Endothelial cell of umbilical vein (primary cell): ENCODE data around the gene RNFT2. TPM values are rescaled to one million over a fixed set of nuclear protein-coding genes. Genes with fewer than 3 reads are reported as not detected.

ENCODE experiments used
- BruUV-seq: library from RNA; stranded (reverse); fragments of 400-500 nt; replicated peaks from 2 replicates; lab custom pipeline; 2021; lab: Mats Ljungman, UMichigan
- CTCF ChIA-PET: fragments of 300-600, 350-600 bp; sonication (Branson Sonifier 250); formaldehyde crosslinking; loops from one replicate; lab custom pipeline; 2021; ENCODE audit warnings: antibody characterized with exemption, inconsistent platforms; lab: Charles Lee
- POLR2A ChIA-PET: fragments of 300-600, 350-600 bp; sonication (Branson Sonifier 250); formaldehyde crosslinking; loops from one replicate; lab custom pipeline; 2021; ENCODE audit warnings: antibody characterized with exemption, inconsistent platforms; lab: Charles Lee
- DNase-seq: peaks from one replicate; pipeline ENCODE4 v3.0.0-alpha.2; 2011; ENCODE audit warnings: low read depth, low spot score
- FAIRE-seq: peaks from 2 replicates; lab custom pipeline; 2011; peaks lifted over from hg19 to GRCh38; lab: Jason Lieb, UNC
- H2AFZ ChIP-seq: 2 replicates; pipeline ENCODE4 v1.6.0; 2012; ENCODE audit warnings: low read depth, low read length, control low read depth, inconsistent platforms
- H3K27ac ChIP-seq: 2 replicates; pipeline ENCODE4 v1.5.1; 2011; ENCODE audit warnings: low read depth, mild to moderate bottlenecking, control low read depth, low read length, moderate library complexity; ENCODE audit not compliant: insufficient read depth
- H3K27me3 ChIP-seq, 2 experiments: 2 replicates each; pipeline versions ENCODE4 v1.6.0 to v1.6.1; 2011; ENCODE audit warnings: low read length in 2 of 2, mixed read lengths in 1 of 2; ENCODE audit not compliant: control insufficient read depth in 2 of 2, insufficient read depth in 2 of 2
- H3K36me3 ChIP-seq, 2 experiments: 2 replicates in 1 of 2; 3 replicates in 1 of 2; pipeline ENCODE4 v1.5.1; 2011; ENCODE audit warnings: low read length in 2 of 2, mild to moderate bottlenecking in 1 of 2, moderate library complexity in 1 of 2; ENCODE audit not compliant: control insufficient read depth in 2 of 2, insufficient read depth in 2 of 2; ENCODE audit errors: extremely low read depth in 1 of 2
- H3K4me1 ChIP-seq: 3 replicates; pipeline ENCODE4 v1.5.1; 2011; ENCODE audit warnings: mild to moderate bottlenecking, low read length; ENCODE audit not compliant: control insufficient read depth, insufficient read depth; ENCODE audit errors: extremely low read depth
- H3K4me2 ChIP-seq: 2 replicates; pipeline ENCODE4 v1.6.1; 2011; ENCODE audit warnings: low read length, control low read depth, mixed read lengths; ENCODE audit not compliant: insufficient read depth
- H3K4me3 ChIP-seq, 3 experiments: fragments of 200-600 bp in 1 of 3; sonication (generic), shearing (Covaris generic) in 1 of 3; replicated peaks in 1 of 3; 2 replicates each; pipeline ENCODE4 v1.5.1; 2011 to 2016; ENCODE audit warnings: control low read depth in 3 of 3, low read length in 3 of 3, mild to moderate bottlenecking in 2 of 3, inconsistent platforms in 1 of 3, low read depth in 1 of 3, moderate library complexity in 1 of 3; ENCODE audit not compliant: insufficient read depth in 1 of 3
- H3K79me2 ChIP-seq: 2 replicates; pipeline ENCODE4 v1.6.0; 2012; ENCODE audit warnings: low read length, inconsistent platforms; ENCODE audit not compliant: control insufficient read depth, insufficient read depth
- H3K9ac ChIP-seq: replicated peaks from 2 replicates; pipeline ENCODE3; 2011; ENCODE audit warnings: low read length, control low read depth; ENCODE audit not compliant: insufficient read depth; ENCODE audit errors: extremely low read depth
- H3K9me1 ChIP-seq: replicated peaks from 3 replicates; pipeline ENCODE4 v1.6.0; 2011; ENCODE audit warnings: mild to moderate bottlenecking, low read length; ENCODE audit not compliant: control insufficient read depth, insufficient read depth; ENCODE audit errors: extremely low read depth
- H3K9me3 ChIP-seq: replicated peaks from 2 replicates; pipeline ENCODE4 v1.5.1; 2012; ENCODE audit warnings: low read length, inconsistent platforms; ENCODE audit not compliant: control insufficient read depth, insufficient read depth
- H4K20me1 ChIP-seq: replicated peaks from 2 replicates; pipeline ENCODE3; 2011; ENCODE audit warnings: mild to moderate bottlenecking, low read length; ENCODE audit not compliant: control insufficient read depth, insufficient read depth; ENCODE audit errors: extremely low read depth
- CTCF ChIP-seq, 2 donors: IDR thresholded peaks; 1 replicate in 1 of 2; 2 replicates in 1 of 2; pipeline ENCODE4 v1.5.1; 2011; ENCODE audit warnings: low read length in 2 of 2, mild to moderate bottlenecking in 2 of 2, moderate library complexity in 2 of 2, control low read depth in 1 of 2, inconsistent platforms in 1 of 2, low read depth in 1 of 2; ENCODE audit not compliant: insufficient read depth in 1 of 2; ENCODE audit errors: extremely low read depth in 1 of 2
- EZH2 ChIP-seq: IDR thresholded peaks from 2 replicates; pipeline ENCODE4 v1.6.1; 2012; ENCODE audit warnings: borderline replicate concordance, low read depth, mild to moderate bottlenecking, moderate library complexity, low read length, inconsistent platforms; ENCODE audit not compliant: severe bottlenecking
- FOS ChIP-seq: IDR thresholded peaks from 2 replicates; pipeline ENCODE4 v1.6.1; 2011; ENCODE audit warnings: mild to moderate bottlenecking, low read length, moderate library complexity, borderline replicate concordance; ENCODE audit not compliant: insufficient read depth
- GATA2 ChIP-seq: IDR thresholded peaks from 2 replicates; pipeline ENCODE4 v1.7.0; 2011; ENCODE audit warnings: low read depth, mild to moderate bottlenecking, moderate library complexity, mixed read lengths, low read length; ENCODE audit not compliant: insufficient read length, insufficient read depth
- JUN ChIP-seq: IDR thresholded peaks from 2 replicates; pipeline ENCODE4 v1.6.1; 2011; ENCODE audit warnings: borderline replicate concordance, low read depth; ENCODE audit not compliant: insufficient read length, insufficient read depth
- MAX ChIP-seq: IDR thresholded peaks from 2 replicates; pipeline ENCODE4 v1.6.1; 2011; ENCODE audit not compliant: insufficient read depth, insufficient read length
- MYC ChIP-seq: IDR thresholded peaks from one replicate; pipeline ENCODE4 v1.6.1; 2011; ENCODE audit warnings: mild to moderate bottlenecking, low read depth, low read length
- POLR2A ChIP-seq: IDR thresholded peaks from 2 replicates; pipeline ENCODE4 v1.6.1; 2012; ENCODE audit warnings: low read depth, mild to moderate bottlenecking, control low read depth, low read length
- POLR2AphosphoS5 ChIP-seq: IDR thresholded peaks from 2 replicates; pipeline ENCODE4 v1.6.1; 2012; ENCODE audit warnings: low read depth, mild to moderate bottlenecking, control low read depth, low read length, moderate library complexity; ENCODE audit not compliant: insufficient read depth
- dilution Hi-C: fragments of 300-500 bp; cut with MboI; formaldehyde crosslinking; loops from one replicate; pipeline ENCODE4 v1.15.0; 2019; ENCODE audit warnings: low sequenced_read_pairs; ENCODE audit not compliant: extremely low pct_ligation_motif_present
- intact Hi-C: fragments of 100-400 bp; cut with micrococcal nuclease; formaldehyde crosslinking; loops from one replicate; pipeline ENCODE4 v1.10.0; 2022
- polyA plus RNA-seq, 4 experiments: library from polyadenylated mRNA; depleted of rRNA in 3 of 4; stranded (reverse) in 3 of 4; unstranded in 1 of 4; fragments of >200 nt; gene quantifications; 2 replicates each; pipeline versions ENCODE4 v1.2.1 to v1.2.3, GENCODE V29; 2011 to 2012; ENCODE audit warnings: missing spikeins in 1 of 4
- total RNA-seq: library from RNA; stranded (reverse); gene quantifications from 2 replicates; pipeline ENCODE4 v1.2.3, GENCODE V29; 2021

The RNFT2 gene
- total and polyA plus RNA-seq, 2 donors (not counting 3 experiments of a cell fraction or from before 2014, with no cell fraction given): 1.4 to 6.6 TPM

- ChIA-PET CTCF (no interaction called here), POLR2A (no interaction called here)
- BruUV-seq: no TSS peak
- Histone ChIP-seq H3K27me3 (no peaks in the 10 kb centered on the region), H3K36me3 (no peaks in the 10 kb centered on the region), H3K27ac (no peak overlapping the region), H4K20me1 (no peaks in the 10 kb centered on the region), H3K9ac (no peak overlapping the region), H3K9me3 (no peaks in the 10 kb centered on the region), H2AFZ (no peak overlapping the region), H3K79me2 (no peaks in the 10 kb centered on the region), H3K4me2 (no peak overlapping the region), H3K4me1 (no peaks in the 10 kb centered on the region), H3K9me1 (no peaks in the 10 kb centered on the region), H3K4me3 (no peak overlapping the region)
- DNase-seq (no peak), FAIRE-seq (no peak)
- no peak for TF ChIP-seq POLR2A
- intact Hi-C loops (no loop called here), dilution Hi-C loops (no loop called here)
Observed at GRCh38 chr12:116827432-116827831, 89.3 kb downstream of the RNFT2 start.

GRCh38 chr12:116832353-116832752 lies 94.2 kb downstream of the RNFT2 start:
- Histone ChIP-seq H3K4me3 (no peak overlapping the region), H3K27me3 (no peaks in the 10 kb centered on the region), H4K20me1 (no peaks in the 10 kb centered on the region), H3K4me1 (no peaks in the 10 kb centered on the region), H3K79me2 (no peaks in the 10 kb centered on the region), H3K27ac (no peak overlapping the region), H3K36me3 (no peaks in the 10 kb centered on the region), H3K4me2 (no peak overlapping the region), H3K9me3 (no peaks in the 10 kb centered on the region), H3K9me1 (no peaks in the 10 kb centered on the region), H3K9ac (no peak overlapping the region), H2AFZ (no peak overlapping the region)
- dilution Hi-C loops (no loop called here), intact Hi-C loops (no loop called here)
- CTCF ChIA-PET: no interaction called here
- FAIRE-seq (no peak), DNase-seq (no peak)
- POLR2A ChIA-PET: no interaction called here
- TF ChIP-seq MAX (no peak), MYC (no peak), POLR2A (no peak), FOS (no peak), EZH2 (no peak), POLR2AphosphoS5 (no peak), CTCF (IDR thresholded peaks at IDR 0.05; ENCODE audit: extremely low read depth in 1 of 2, insufficient read depth in 1 of 2, low read depth in 1 of 2, low read length in 2 of 2) (no peak), GATA2 (no peak), JUN (no peak)
- no TSS peak for BruUV-seq
